Measurements from ENCODE around the gene OTOP3. TPM values are rescaled to one million over a fixed set of nuclear protein-coding genes. Genes with fewer than 3 reads are reported as not detected.
"Not testable (repeated sequence)": the region's sequence is repeated elsewhere in the genome, so short reads cannot be mapped to it uniquely, and the experiment has no call there.

OTOP3 gene
- total RNA-seq, 1 donor from 2014 or later = not detected

DNA sequence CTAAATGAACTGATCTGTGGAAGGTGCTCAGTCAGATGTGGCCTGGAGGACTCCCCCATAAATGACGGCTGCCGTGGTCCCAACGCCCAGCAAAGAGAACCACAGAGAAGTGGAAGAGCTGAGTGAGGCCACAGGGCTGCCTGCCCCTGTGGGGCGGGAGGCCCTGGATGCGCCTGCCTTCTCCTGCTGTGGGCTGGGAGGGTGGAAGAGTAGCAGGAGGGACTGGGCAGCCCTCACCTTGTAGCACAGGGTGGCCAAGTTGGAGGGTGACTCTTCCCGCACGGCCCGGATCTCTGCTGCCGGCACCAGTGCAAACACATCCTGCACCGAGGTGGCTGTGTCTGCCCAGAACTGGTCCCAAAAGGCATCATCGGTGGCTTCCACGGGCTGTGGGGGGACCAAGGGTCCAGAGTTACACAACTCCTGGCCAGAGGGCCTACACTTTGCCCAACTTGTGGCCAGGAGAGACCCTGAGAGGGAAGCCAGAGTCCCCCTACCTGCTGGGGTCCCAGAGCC, 28.6 kb downstream of the OTOP3 start:
- Mint-ChIP-seq H3K36me3 (ENCODE audit: low read depth, unreplicated experiment) (peaks cover 19% of the 10 kb centered on the region), H3K4me3 (ENCODE audit: unreplicated experiment) (no peak overlapping the region), H3K27me3 (ENCODE audit: unreplicated experiment) (peaks cover 11% of the 10 kb centered on the region), H3K27ac (ENCODE audit: unreplicated experiment) (no peak overlapping the region), H3K9me3 (ENCODE audit: unreplicated experiment) (no peaks in the 10 kb centered on the region), H3K4me1 (ENCODE audit: unreplicated experiment) (peaks cover 13% of the 10 kb centered on the region)
- TF ChIP-seq, protein P1, sequence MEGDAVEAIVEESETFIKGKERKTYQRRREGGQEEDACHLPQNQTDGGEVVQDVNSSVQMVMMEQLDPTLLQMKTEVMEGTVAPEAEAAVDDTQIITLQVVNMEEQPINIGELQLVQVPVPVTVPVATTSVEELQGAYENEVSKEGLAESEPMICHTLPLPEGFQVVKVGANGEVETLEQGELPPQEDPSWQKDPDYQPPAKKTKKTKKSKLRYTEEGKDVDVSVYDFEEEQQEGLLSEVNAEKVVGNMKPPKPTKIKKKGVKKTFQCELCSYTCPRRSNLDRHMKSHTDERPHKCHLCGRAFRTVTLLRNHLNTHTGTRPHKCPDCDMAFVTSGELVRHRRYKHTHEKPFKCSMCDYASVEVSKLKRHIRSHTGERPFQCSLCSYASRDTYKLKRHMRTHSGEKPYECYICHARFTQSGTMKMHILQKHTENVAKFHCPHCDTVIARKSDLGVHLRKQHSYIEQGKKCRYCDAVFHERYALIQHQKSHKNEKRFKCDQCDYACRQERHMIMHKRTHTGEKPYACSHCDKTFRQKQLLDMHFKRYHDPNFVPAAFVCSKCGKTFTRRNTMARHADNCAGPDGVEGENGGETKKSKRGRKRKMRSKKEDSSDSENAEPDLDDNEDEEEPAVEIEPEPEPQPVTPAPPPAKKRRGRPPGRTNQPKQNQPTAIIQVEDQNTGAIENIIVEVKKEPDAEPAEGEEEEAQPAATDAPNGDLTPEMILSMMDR (IDR thresholded peaks at IDR 0.05; ENCODE audit: unreplicated experiment) = no peak
- DNase-seq (ENCODE audit: low spot score) = no peak

DNA sequence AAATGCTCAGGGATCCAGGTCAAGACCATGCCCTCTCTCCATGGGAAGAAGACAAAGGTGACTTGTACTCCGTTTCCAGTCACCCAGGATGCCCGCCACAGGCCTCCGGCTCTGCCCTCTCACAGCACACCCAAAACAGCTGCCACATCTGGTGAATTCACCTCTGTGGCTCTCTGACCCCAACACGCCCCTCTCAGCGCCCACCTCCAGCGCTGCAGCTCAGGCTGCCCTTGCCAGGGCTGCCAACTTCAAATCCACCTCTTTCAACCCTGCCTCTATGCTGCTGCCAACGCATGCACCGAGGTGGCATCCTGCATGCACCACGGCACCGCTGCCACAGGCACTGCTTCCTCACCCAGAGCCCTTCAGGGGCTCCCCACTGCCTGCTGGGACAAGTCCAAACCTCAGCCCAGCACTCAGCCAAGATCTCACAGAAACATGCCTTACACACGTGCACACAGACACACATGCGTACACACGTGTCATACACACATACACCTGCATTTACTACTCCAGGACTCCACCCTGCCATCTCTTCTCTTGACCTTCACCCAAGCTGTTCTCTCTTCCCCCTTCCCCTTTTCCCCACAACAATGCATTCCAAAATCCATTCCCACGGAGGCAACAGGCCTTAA, 29.4 kb downstream of the OTOP3 start:
- TF ChIP-seq, protein P1 (IDR thresholded peaks at IDR 0.05; ENCODE audit: unreplicated experiment) = no peak
- peaks cover 16% of the 10 kb centered on the region for H3K36me3 Mint-ChIP-seq (ENCODE audit: low read depth, unreplicated experiment)
- peaks cover 17% of the 10 kb centered on the region for H3K4me1 Mint-ChIP-seq (ENCODE audit: unreplicated experiment)
- H3K9me3 Mint-ChIP-seq (ENCODE audit: unreplicated experiment) = no peaks in the 10 kb centered on the region
- no peak overlapping the region for H3K4me3 Mint-ChIP-seq (ENCODE audit: unreplicated experiment)
- H3K27ac Mint-ChIP-seq (ENCODE audit: unreplicated experiment) = no peak overlapping the region
- DNase-seq (ENCODE audit: low spot score) = no peak
- H3K27me3 Mint-ChIP-seq (ENCODE audit: unreplicated experiment) = peaks cover 8% of the 10 kb centered on the region

DNA sequence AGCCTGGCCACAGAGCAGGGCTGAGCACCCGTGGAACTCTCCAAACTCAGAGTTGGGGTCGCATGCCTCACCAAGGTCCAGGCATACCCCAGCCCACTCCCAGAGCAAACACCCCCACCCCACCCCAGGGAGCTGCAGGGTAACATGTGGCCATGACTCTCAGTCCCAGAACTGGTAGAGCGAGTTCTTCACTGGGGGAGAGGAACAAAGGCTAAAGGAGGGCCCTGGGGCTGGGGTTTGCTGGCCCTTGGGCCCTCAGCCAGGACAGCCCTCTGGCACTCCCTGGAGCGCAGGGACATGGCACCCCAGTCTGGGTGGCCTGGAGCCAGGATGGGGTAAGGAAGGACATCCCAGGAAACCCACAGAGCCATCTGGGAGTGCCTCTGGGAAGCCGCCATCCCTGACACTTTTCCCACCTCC, 32.7 kb downstream of the OTOP3 start:
- no peak for DNase-seq (ENCODE audit: low spot score)
- peaks cover 16% of the 10 kb centered on the region for H3K27me3 Mint-ChIP-seq (ENCODE audit: unreplicated experiment)
- no peak overlapping the region for H3K27ac Mint-ChIP-seq (ENCODE audit: unreplicated experiment)
- peaks cover 36% of the 10 kb centered on the region for H3K4me1 Mint-ChIP-seq (ENCODE audit: unreplicated experiment)
- H3K4me3 Mint-ChIP-seq (ENCODE audit: unreplicated experiment) = no peak overlapping the region
- H3K9me3 Mint-ChIP-seq (ENCODE audit: unreplicated experiment) = no peaks in the 10 kb centered on the region
- TF ChIP-seq, protein P1 (IDR thresholded peaks at IDR 0.05; ENCODE audit: unreplicated experiment) = no peak
- peaks cover 9% of the 10 kb centered on the region for H3K36me3 Mint-ChIP-seq (ENCODE audit: low read depth, unreplicated experiment)

DNA sequence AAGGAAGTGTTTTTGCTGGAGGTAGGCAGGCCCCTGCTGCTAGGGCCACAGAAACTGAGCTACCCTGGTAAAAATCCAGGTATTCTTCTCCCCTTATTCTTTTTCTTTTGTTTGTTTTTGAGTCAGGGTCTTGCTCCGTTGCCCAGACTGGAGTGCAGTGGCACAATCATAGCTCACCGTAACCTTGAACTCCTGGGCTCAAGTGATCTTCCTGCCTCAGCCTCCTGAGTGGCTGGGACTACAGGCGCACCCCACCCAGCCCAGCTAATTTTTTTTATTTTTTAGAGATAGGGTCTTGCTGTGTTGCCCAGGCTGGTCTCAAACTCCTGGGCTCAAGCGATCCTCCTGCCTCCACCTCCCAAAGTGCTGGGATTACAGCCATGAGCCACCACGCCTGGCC, 33.8 kb downstream of the OTOP3 start:
- Mint-ChIP-seq H3K4me3 (ENCODE audit: unreplicated experiment) (peak overlapping the region; percentile 37), H3K27me3 (ENCODE audit: unreplicated experiment) (peaks cover 16% of the 10 kb centered on the region), H3K4me1 (ENCODE audit: unreplicated experiment) (peaks cover 36% of the 10 kb centered on the region)
- not testable (repeated sequence) for H3K27ac Mint-ChIP-seq (ENCODE audit: unreplicated experiment); H3K9me3 Mint-ChIP-seq (ENCODE audit: unreplicated experiment); DNase-seq (ENCODE audit: low spot score); H3K36me3 Mint-ChIP-seq (ENCODE audit: low read depth, unreplicated experiment)

DNA sequence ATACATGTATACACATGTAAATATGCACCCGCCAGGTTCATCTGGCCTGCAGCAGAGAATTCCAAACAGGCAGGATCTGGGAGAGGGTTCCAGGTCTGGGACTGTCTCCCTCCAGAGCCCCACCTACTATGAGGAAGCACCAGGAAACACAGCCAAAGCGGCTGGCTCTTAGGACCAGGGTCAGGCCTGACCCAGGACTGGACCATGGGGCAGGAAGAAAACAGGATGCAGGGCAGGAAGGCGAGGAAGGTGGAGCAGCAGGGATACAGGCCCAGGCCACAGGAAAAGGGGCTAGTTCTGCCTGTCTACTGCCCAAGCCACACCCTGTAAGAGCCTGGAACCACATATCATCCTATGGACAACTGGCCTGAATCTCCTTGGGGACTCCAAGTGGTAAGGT, 34.7 kb downstream of the OTOP3 start:
- Mint-ChIP-seq H3K36me3 (ENCODE audit: low read depth, unreplicated experiment) (peaks cover 4% of the 10 kb centered on the region), H3K27ac (ENCODE audit: unreplicated experiment) (peak overlapping the region; percentile 72), H3K4me3 (ENCODE audit: unreplicated experiment) (peak overlapping the region; percentile 92), H3K9me3 (ENCODE audit: unreplicated experiment) (no peaks in the 10 kb centered on the region), H3K4me1 (ENCODE audit: unreplicated experiment) (peaks cover 31% of the 10 kb centered on the region), H3K27me3 (ENCODE audit: unreplicated experiment) (peaks cover 12% of the 10 kb centered on the region)
- peak; percentile 40 for DNase-seq (ENCODE audit: low spot score)
- TF ChIP-seq, protein P1 (IDR thresholded peaks at IDR 0.05; ENCODE audit: unreplicated experiment) = no peak
